GM20000 (cell line): ENCODE results near the gene SLC8A1.

Source experiments
- DNase-seq: peaks from one replicate; pipeline ENCODE4 v3.0.0; 2012; ENCODE audit warnings: low spot score
- TF ChIP-seq, protein P1 (sequence below): IDR thresholded peaks from 2 replicates; pipeline ENCODE4 v1.5.1; 2012; ENCODE audit warnings: mild to moderate bottlenecking, control low read depth; ENCODE audit errors: extremely low read depth, missing control alignments

SLC8A1 gene

DNA sequence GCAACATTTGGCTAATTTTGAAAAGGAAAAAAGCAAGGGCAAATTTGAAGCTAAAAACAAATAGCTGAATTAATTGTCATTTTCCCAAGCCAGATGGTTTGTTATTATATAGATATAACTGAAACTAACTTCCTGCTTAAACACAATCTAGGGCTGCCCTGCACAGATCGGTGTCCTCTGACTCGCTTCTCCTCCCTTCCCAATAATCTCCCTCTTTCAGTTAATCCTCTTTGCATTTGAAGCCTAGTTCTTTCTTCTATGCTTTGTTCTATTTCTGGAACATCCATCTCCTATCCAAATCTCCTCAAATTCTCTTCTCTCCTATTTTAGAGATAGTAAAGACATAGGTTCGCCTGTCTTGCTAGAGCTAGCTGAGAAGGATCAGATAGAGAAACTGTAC is 328.1 kb downstream of the SLC8A1 start:
- TF ChIP-seq, protein P1, sequence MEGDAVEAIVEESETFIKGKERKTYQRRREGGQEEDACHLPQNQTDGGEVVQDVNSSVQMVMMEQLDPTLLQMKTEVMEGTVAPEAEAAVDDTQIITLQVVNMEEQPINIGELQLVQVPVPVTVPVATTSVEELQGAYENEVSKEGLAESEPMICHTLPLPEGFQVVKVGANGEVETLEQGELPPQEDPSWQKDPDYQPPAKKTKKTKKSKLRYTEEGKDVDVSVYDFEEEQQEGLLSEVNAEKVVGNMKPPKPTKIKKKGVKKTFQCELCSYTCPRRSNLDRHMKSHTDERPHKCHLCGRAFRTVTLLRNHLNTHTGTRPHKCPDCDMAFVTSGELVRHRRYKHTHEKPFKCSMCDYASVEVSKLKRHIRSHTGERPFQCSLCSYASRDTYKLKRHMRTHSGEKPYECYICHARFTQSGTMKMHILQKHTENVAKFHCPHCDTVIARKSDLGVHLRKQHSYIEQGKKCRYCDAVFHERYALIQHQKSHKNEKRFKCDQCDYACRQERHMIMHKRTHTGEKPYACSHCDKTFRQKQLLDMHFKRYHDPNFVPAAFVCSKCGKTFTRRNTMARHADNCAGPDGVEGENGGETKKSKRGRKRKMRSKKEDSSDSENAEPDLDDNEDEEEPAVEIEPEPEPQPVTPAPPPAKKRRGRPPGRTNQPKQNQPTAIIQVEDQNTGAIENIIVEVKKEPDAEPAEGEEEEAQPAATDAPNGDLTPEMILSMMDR, result no peak
- no peak for DNase-seq

DNA sequence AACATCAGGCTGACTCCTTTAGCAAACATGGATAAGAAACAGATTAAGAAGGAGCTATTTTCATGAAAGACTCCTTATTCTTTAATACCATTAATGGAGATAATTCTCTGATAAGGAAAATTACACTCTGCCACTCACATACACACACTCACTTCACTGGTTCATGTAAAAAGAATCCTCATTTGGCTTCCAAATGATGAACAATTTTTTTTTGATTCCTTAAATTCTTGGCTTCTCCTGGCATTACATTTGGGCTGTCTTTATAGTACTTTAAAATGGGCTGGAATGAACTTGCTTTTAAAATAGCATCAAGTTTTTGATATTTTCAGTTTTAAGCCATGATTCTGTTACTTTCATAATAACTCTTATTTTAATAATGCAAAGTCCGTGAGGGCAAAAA is 328.6 kb downstream of the SLC8A1 start:
- DNase-seq, result no peak

DNA sequence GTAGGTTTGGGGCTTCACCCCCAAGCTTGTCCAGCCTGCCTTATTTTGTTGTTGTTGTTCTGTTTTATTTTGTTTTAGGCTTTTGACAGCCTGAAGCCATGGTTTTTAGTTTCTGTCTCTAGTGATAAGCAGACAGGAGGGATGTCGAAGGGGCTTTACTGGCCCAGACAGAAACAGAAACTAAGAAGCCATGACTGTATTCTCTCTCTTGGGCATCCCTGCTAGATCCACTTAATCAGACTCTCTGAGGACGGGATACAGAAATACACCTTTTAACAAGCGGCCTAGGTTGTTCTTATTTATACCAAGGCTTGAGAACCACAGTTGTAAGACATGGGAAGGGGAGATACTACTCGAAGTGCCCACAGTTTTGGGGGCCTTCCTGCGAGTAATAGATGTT is 330.9 kb downstream of the SLC8A1 start:
- TF ChIP-seq, protein P1, result no peak
- no peak for DNase-seq

More for the DNA sequence above, 328.6 kb downstream of the SLC8A1 start:
- TF ChIP-seq, protein P1, result no peak

DNA sequence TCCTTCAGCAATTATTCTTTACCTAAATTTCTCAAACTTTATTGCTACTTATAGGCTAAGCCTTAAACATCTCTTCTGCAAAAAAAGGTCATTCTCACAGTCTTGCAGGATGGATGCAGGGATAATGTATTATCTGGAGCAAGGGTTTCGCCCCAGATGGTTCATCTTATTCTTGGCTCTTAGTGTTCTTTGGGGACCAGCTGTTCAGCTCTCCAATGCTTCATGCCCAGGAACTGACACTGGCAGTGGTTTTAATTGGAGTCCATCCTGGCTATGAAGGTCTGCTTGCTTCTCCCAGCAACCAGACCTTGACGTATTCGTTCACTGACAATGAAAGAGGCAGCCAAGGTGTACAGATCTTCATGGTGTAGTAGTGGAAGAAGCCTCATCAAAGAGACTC is 331.9 kb downstream of the SLC8A1 start:
- no peak for DNase-seq
- TF ChIP-seq, protein P1, result no peak

DNA sequence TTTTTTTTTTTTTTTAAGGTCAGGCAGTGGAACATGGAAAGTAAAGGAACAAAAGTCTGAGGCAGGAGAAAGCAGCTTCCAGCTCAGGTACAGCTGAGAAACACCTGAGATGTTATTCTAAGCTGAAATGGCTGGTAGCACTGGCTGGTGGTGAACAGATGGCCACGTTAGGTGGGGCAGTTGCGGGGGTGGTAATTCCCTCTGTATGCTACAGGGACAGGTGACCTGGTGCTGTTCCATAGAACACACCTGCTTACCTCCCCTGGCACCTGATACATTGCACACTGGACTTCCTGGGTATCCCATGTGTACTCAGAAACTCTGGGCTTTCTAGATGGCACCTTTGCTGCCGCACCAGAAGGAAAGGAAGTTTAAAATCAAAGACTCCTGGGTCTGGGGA is 333.3 kb downstream of the SLC8A1 start:
- no peak for DNase-seq
- TF ChIP-seq, protein P1, result no peak

DNA sequence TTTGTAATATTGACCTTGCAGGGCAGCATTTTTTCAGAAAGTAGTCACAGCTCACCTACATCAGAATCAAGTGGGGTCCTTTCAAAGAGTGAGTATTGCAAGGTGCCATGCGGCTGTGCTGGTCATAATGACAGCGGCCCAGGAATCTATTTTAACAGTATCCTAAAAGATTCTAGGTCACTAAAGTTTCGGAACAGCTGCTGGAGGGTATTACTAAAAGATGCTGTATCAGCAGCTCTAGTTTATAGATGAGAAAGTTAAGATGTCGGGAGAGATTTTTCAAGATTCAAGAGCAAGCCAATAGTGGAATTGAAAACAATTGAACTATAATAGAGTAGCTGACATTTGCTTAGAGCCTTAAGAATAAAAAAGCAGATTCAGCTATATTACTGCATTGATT is 336.0 kb downstream of the SLC8A1 start:
- no peak for DNase-seq
- TF ChIP-seq, protein P1, result no peak

DNA sequence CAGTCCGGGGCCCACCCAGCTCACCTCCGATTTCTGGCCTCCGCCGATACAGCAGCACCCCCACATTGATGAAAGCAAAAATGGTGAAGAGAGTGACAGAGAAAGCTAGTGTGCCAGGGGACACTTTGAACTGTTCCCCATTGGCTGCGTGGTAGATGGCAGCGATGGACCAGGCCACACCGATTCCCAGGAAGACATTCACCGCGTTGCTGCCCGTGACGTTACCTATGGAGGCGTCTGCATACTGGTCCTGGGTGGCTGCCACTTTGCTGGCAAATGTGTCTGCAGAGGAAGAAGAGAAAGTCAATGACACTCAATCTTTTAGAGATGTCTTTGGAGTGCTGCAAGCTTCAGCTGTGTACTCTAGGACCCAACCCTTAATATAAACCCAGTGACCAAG is 336.5 kb downstream of the SLC8A1 start:
- TF ChIP-seq, protein P1, result no peak
- no peak for DNase-seq
